ENCODE results near the gene MANEAL. TPM values are rescaled to one million over a fixed set of nuclear protein-coding genes. Genes with fewer than 3 reads are reported as not detected.
A peak's percentile ranks its signal among the peaks of the same experiment; 100 is the strongest.

The MANEAL gene
- total RNA-seq, 1 donor from 2014 or later: 23.8 TPM

GRCh38 chr1:37802439-37802838, 8.8 kb downstream of the MANEAL start:
- Mint-ChIP-seq H3K27me3 (no peaks in the 10 kb centered on the region), H3K4me3 (ENCODE audit: low read depth) (no peak overlapping the region), H3K36me3 (ENCODE audit: insufficient read depth) (peaks cover 23% of the 10 kb centered on the region), H3K4me1 (ENCODE audit: low read depth) (peaks cover 5% of the 10 kb centered on the region), H3K27ac (no peak overlapping the region), H3K9me3 (ENCODE audit: low read depth) (no peaks in the 10 kb centered on the region)
- TF ChIP-seq CTCF (IDR thresholded peaks at IDR 0.05; ENCODE audit: unreplicated experiment): no peak
- no peak for DNase-seq (ENCODE audit: low spot score, unreplicated experiment)

GRCh38 chr1:37807220-37807554, 13.5 kb downstream of the MANEAL start:
- H3K9me3 Mint-ChIP-seq (ENCODE audit: low read depth): no peaks in the 10 kb centered on the region
- peak overlapping the region; percentile 91 for H3K27ac Mint-ChIP-seq
- peak overlapping the region; percentile 81 for H3K4me3 Mint-ChIP-seq (ENCODE audit: low read depth)
- H3K36me3 Mint-ChIP-seq (ENCODE audit: insufficient read depth): peaks cover 14% of the 10 kb centered on the region
- no peak for DNase-seq (ENCODE audit: low spot score, unreplicated experiment)
- H3K4me1 Mint-ChIP-seq (ENCODE audit: low read depth): peaks cover 7% of the 10 kb centered on the region
- no peak for TF ChIP-seq CTCF (IDR thresholded peaks at IDR 0.05; ENCODE audit: unreplicated experiment)
- H3K27me3 Mint-ChIP-seq: no peaks in the 10 kb centered on the region

GRCh38 chr1:37807555-37808368, 14.1 kb downstream of the MANEAL start, which contains the start of the genes C1orf122 and YRDC:
TSS of gene C1orf122 (plus strand) at chr1:37807790. CDS start at chr1:37808405, 615 bp downstream.
TSS of gene YRDC (minus strand) at chr1:37808208. CDS start at chr1:37808180, 28 bp downstream.
- H3K27ac Mint-ChIP-seq: peak within 1 kb of the TSS; percentile 94
- H3K4me1 Mint-ChIP-seq (ENCODE audit: low read depth): peaks cover 7% of the 10 kb centered on the region
- H3K36me3 Mint-ChIP-seq (ENCODE audit: insufficient read depth): peaks cover 10% of the 10 kb centered on the region
- H3K4me3 Mint-ChIP-seq (ENCODE audit: low read depth): peak within 1 kb of the TSS; percentile 89
- DNase-seq (ENCODE audit: low spot score, unreplicated experiment): peak; percentile 85
- TF ChIP-seq CTCF (IDR thresholded peaks at IDR 0.05; ENCODE audit: unreplicated experiment): no peak
- H3K9me3 Mint-ChIP-seq (ENCODE audit: low read depth): no peaks in the 10 kb centered on the region
- H3K27me3 Mint-ChIP-seq: no peaks in the 10 kb centered on the region

- no peaks in the 10 kb centered on the region for H3K9me3 Mint-ChIP-seq (ENCODE audit: low read depth)
- DNase-seq (ENCODE audit: low spot score, unreplicated experiment): peak; percentile 62
- peak overlapping the region; percentile 89 for H3K4me3 Mint-ChIP-seq (ENCODE audit: low read depth)
- H3K27me3 Mint-ChIP-seq: no peaks in the 10 kb centered on the region
- H3K4me1 Mint-ChIP-seq (ENCODE audit: low read depth): peaks cover 7% of the 10 kb centered on the region
- peaks cover 6% of the 10 kb centered on the region for H3K36me3 Mint-ChIP-seq (ENCODE audit: insufficient read depth)
- peak overlapping the region; percentile 94 for H3K27ac Mint-ChIP-seq
- TF ChIP-seq CTCF (IDR thresholded peaks at IDR 0.05; ENCODE audit: unreplicated experiment): no peak
Observed at GRCh38 chr1:37808369-37809319, 15.0 kb downstream of the MANEAL start.

- Mint-ChIP-seq H3K4me3 (ENCODE audit: low read depth) (peak overlapping the region; percentile 9), H3K4me1 (ENCODE audit: low read depth) (peaks cover 7% of the 10 kb centered on the region), H3K36me3 (ENCODE audit: insufficient read depth) (peaks cover 3% of the 10 kb centered on the region), H3K27me3 (no peaks in the 10 kb centered on the region), H3K27ac (no peak overlapping the region), H3K9me3 (ENCODE audit: low read depth) (no peaks in the 10 kb centered on the region)
- DNase-seq (ENCODE audit: low spot score, unreplicated experiment): no peak
- no peak for TF ChIP-seq CTCF (IDR thresholded peaks at IDR 0.05; ENCODE audit: unreplicated experiment)
Observed at GRCh38 chr1:37809942-37810341, 16.3 kb downstream of the MANEAL start.
